ENCODE data around the gene RNU1-3. TPM values are rescaled to one million over a fixed set of nuclear protein-coding genes. Genes with fewer than 3 reads are reported as not detected.
"Not testable (repeated sequence)": the region's sequence is repeated elsewhere in the genome, so short reads cannot be mapped to it uniquely, and the experiment has no call there.

Gene RNU1-3
- total RNA-seq, 4 donors from 2014 or later: under 0.01 TPM

DNA sequence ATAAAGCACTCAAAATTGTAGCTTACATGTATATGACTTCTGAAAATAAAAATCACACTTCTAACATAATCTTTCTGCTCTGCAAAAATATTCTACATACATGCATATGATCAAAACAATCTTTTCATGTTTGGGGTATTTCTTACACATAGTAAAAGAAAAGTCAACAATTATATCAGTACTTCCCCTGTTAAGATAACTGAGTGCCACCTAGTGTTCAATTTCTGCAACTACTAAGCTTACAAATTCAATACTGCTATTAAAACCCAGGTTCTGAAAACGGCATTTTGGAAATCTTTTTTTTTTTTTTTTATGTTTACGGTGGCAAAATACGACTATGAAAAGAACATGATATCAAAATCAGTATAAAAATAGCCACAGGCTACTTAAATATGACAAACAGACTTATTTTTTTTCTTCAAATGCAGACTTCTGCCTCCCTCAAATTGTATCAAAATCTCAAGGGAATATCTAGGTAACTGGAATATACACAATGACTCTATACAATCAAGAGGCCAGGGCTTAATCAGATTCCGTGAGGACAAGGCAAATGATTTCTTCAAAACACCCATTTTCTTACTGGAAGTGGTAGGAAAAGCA lies 18.1 kb upstream of the RNU1-3 start:
- H3K36me3 ChIP-seq; H3K4me1 ChIP-seq; H3K9me3 ChIP-seq; DNase-seq; H3K27ac ChIP-seq; intact Hi-C loops (cut with DNase I); H3K4me3 ChIP-seq: not testable (repeated sequence)
- H3K27me3 ChIP-seq: peaks cover 0 to 20% (median 2%) of the 10 kb centered on the region in 4 donors
- 0 to 8% methylated on average over 4 of the region's 4 CpGs for WGBS, 2 donors
- TF ChIP-seq CTCF (IDR thresholded peaks at IDR 0.05): peak in 1 of 6 experiments; percentile 48

DNA sequence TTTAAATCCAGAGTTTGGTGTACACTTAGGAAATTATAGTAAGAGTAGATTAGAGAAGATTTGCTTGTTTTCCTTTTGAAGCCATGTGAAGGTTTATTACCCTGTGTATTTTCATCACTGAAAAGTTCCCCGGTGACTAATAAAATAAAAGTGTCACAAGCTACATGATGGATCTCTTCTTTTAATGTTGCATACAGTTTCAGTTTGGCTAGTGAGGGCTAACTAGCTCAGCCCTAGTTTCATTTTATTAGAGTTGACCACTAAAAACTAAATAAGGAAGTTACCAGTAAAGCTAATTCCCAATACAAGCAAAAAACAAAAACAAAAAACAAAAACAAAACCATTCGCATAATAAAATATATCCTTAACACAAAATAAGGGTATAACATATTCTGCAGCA lies 17.4 kb upstream of the RNU1-3 start:
- 8 to 10% methylated on average over 2 of the region's 2 CpGs for WGBS, 2 donors
- H3K27ac ChIP-seq; intact Hi-C loops (cut with DNase I); H3K9me3 ChIP-seq; H3K4me3 ChIP-seq; DNase-seq; H3K4me1 ChIP-seq; H3K36me3 ChIP-seq: not testable (repeated sequence)
- H3K27me3 ChIP-seq: peaks cover 0 to 26% (median 2%) of the 10 kb centered on the region in 4 donors

DNA sequence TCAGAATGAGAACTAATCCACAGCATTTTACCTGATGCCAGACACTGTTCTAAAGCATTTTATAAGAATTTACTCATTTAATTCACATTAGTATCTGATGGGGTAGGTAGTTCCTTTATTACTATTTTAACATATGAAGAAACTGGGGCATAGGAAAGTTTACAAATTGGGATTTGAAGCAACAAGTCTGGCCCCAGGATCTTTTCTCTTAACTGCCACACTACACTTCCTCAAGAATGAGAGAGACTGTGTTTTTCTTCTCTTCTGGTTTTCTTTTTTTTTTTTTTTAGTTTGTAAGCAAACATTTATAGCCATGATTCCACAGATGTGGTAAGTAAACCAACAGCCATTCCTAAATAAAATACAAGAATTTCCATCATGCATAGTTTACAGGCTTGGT lies 16.1 kb upstream of the RNU1-3 start:
- H3K4me1 ChIP-seq; intact Hi-C loops (cut with DNase I); H3K36me3 ChIP-seq; H3K4me3 ChIP-seq; DNase-seq; H3K27ac ChIP-seq; H3K9me3 ChIP-seq: not testable (repeated sequence)
- H3K27me3 ChIP-seq: peaks cover 0 to 38% (median 2%) of the 10 kb centered on the region in 4 donors

- H3K36me3 ChIP-seq; H3K9me3 ChIP-seq; H3K4me3 ChIP-seq; H3K4me1 ChIP-seq; DNase-seq; H3K27ac ChIP-seq; intact Hi-C loops (cut with DNase I): not testable (repeated sequence)
- WGBS, 2 donors: 60 to 73% methylated on average over 7 to 10 of the region's 29 CpGs
- peaks cover 0 to 37% (median 0%) of the 10 kb centered on the region in 4 donors for H3K27me3 ChIP-seq
Measured at GRCh38 chr1:16680366-16680765, 13.6 kb upstream of the RNU1-3 start.

DNA sequence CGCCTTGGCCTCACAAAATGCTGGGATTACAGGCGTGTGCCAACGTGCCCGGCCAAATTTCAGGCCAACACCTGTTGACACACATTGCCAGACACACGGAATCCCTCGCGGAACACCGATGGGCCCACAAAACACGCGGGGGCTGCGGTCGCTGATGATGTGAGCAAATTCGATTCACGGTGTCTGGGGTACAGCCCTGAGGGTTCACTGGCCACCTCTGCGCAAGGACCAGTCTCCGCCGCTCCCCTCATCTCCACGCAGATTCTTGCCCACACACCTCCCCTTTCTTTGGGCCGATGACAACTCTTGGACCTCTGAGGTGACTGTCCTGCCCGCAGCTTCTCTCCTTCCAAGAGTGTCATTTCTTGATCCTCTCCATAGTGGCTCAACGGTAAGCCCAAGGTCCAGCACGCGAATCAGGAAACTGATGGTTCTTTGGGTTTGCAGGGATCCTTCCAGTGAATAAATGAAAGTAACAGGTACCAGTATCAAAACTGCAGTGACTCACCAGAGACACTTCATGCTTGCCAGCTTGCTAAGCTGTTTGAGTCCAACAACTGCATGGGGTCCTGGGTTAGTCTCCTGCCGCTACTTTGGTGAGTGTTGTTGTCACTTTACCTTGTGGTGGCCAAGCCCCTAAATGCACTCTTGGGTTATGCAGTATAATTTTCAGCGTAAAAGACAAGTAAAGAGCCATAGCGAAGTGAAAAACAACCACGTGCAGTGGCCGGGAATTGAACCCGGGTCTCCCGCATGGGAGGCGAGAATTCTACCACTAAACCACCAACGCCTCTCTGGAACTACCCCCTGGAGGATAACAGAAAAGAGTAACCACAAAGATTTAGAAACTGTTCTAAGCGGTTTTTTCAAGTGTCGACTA lies 11.0 kb upstream of the RNU1-3 start:
- H3K36me3 ChIP-seq: no peaks in the 10 kb centered on the region
- peaks cover 0 to 34% (median 0%) of the 10 kb centered on the region in 4 donors for H3K27me3 ChIP-seq
- intact Hi-C loops (cut with DNase I): no loop called here
- H3K4me1 ChIP-seq: no peaks in the 10 kb centered on the region
- H3K27ac ChIP-seq: no peak overlapping the region
- WGBS, 2 donors: 45 to 56% methylated on average over 15 to 22 of the region's 34 CpGs
- H3K9me3 ChIP-seq: no peaks in the 10 kb centered on the region
- no peak for DNase-seq
- TF ChIP-seq POLR2A (IDR thresholded peaks at IDR 0.05): no peak
- no peak for TF ChIP-seq CTCF (IDR thresholded peaks at IDR 0.05)
- H3K4me3 ChIP-seq: no peak overlapping the region

DNA sequence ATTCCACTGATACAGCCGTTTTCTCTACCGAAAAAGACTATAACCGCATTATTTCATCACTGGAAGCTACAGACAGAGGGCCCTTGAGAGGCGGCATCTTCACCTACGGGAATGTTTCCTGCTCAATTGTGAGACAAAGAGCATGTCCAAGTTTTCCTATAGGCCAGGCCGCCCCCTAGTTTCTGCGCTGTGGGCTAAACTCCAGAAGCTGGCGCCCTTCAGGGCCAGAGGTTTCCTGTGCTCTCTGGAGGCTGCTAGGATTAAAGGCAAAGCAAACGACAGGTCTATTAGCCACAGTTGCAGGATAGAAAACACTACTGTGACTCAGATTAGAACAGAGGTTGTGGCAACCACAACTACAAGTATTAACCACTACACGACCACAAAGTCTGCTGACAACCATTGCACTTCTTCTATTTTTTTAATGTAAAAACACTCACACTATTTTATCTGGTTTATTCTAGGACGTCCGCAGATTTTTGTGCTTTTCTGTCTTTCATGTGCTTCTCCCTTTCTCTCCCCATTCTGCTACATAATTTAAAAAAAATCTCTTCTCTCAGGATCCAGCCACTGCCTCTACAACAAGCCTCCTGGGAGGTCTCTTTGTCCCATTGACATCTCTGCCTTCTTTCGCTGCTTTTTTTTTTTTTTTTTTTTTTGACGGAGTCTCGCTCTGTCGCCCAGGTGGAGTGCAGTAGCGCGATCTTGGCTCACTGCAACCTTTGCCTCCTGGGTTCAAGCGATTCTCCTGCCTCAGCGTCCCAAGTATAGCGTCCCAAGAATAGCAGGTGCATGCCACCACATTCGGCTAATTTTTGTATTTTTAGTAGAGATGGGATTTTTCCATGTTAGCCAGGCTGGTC lies 10.1 kb upstream of the RNU1-3 start:
- intact Hi-C loops (cut with DNase I); H3K9me3 ChIP-seq; DNase-seq; H3K4me3 ChIP-seq; H3K27ac ChIP-seq; H3K36me3 ChIP-seq; H3K4me1 ChIP-seq: not testable (repeated sequence)
- 56 to 70% methylated on average over 20 to 21 of the region's 22 CpGs for WGBS, 2 donors
- peaks cover 0 to 34% (median 0%) of the 10 kb centered on the region in 4 donors for H3K27me3 ChIP-seq

DNA sequence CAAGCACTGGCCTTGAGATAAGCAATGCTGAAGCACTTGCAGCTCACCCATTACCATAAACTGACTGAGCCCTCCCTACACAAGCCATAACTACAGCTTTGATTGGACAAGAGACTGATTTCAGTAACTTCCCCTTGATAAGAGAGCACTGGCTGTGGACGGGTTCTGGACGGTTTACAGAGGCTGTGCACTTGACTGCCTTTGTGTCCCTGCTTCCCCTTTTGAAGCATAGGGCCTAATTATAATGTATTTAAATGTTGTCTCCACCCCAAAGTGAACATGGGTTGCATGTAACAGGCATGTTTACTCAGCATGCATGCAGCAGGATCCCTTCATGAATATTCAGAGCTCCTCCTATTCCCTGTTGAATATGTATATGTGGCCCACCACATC lies 8.4 kb upstream of the RNU1-3 start:
- intact Hi-C loops (cut with DNase I); H3K4me3 ChIP-seq; H3K36me3 ChIP-seq; DNase-seq; H3K27ac ChIP-seq; H3K9me3 ChIP-seq; H3K4me1 ChIP-seq: not testable (repeated sequence)
- peaks cover 0 to 34% (median 0%) of the 10 kb centered on the region in 4 donors for H3K27me3 ChIP-seq
- WGBS, 2 donors: no CpG with 5 or more reads among the region's 2 CpGs

DNA sequence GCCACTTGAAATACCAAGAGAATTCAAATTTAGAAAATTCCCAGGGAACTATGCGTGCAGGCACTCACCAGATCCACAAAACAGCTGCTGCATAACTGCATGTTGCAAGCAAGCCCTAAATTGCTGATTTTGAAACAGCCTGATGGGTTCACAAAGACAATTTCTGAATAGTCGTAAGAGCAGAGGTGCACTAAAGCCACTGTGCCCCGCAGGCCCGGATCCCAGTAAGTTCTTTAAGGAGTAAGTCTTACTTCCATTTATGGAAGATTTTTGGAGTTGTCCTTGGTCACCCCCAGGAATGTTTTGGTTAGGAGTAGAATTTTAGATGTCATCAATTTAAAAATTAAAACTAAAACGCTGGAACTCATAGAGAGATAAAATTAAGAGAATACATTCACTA lies 7.2 kb upstream of the RNU1-3 start:
- 46 to 57% methylated on average over 5 of the region's 5 CpGs for WGBS, 2 donors
- DNase-seq; H3K36me3 ChIP-seq; H3K4me3 ChIP-seq; H3K4me1 ChIP-seq; H3K27ac ChIP-seq; intact Hi-C loops (cut with DNase I); H3K9me3 ChIP-seq: not testable (repeated sequence)
- H3K27me3 ChIP-seq: peaks cover 0 to 27% (median 0%) of the 10 kb centered on the region in 4 donors

DNA sequence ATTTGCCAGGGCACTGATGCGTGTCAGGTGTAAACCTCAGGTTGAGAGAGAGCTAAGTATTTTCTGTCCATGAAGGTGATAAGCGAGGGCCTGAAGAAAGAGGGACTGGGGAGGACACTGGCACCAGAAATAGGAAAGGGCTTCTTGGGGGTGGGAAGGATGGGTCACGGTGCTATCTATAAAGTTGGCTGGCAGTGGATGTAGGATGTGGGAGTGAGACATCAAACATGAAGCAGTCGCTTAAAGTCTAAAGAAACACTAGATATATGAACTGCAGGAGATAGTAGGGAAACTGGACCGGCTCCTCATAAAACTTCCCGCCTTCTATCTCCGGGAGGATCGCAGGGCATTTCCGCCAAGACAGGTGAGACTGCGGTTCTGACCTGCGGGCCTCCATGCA lies 912 bp downstream of the RNU1-3 start:
- H3K36me3 ChIP-seq; H3K27me3 ChIP-seq; H3K4me3 ChIP-seq; DNase-seq; H3K9me3 ChIP-seq; intact Hi-C loops (cut with DNase I); H3K4me1 ChIP-seq; H3K27ac ChIP-seq: not testable (repeated sequence)
- WGBS, 2 donors: no CpG with 5 or more reads among the region's 11 CpGs

GRCh38 chr1:16658234-16658633 lies 8.5 kb downstream of the RNU1-3 start:
- H3K4me3 ChIP-seq; intact Hi-C loops (cut with DNase I); H3K27me3 ChIP-seq; DNase-seq; H3K4me1 ChIP-seq; H3K27ac ChIP-seq; H3K36me3 ChIP-seq; H3K9me3 ChIP-seq: not testable (repeated sequence)
- WGBS, 2 donors: no CpG with 5 or more reads among the region's 32 CpGs

Data from esophagus squamous epithelium (tissue), 5 donors.